PC-3 (cell line): Measurements from ENCODE around the gene SLC2A4RG. TPM values are rescaled to one million over a fixed set of nuclear protein-coding genes. Genes with fewer than 3 reads are reported as not detected.
A peak's percentile ranks its signal among the peaks of the same experiment; 100 is the strongest.

ENCODE experiments used
- ATAC-seq: fragments of 200-7000 bp; cut with Tn5 transposase; 2 replicates; pipeline ENCODE4 v1.9.1; 2020; ENCODE audit warnings: mild to moderate bottlenecking, moderate library complexity
- BruUV-seq: library from RNA; stranded (reverse); fragments of 400-500 nt; replicated peaks from 2 replicates; lab custom pipeline; 2021; lab: Mats Ljungman, UMichigan
- CTCF ChIA-PET: fragments of 300-600 bp; sonication (Branson Sonifier 250); formaldehyde crosslinking; loops from one replicate; lab custom pipeline; 2022; ENCODE audit warnings: antibody characterized with exemption; lab: Charles Lee
- POLR2A ChIA-PET: fragments of 300-600 bp; sonication (Branson Sonifier 250); formaldehyde crosslinking; loops from one replicate; lab custom pipeline; 2022; ENCODE audit warnings: antibody characterized with exemption; ENCODE audit not compliant: unreplicated experiment; lab: Charles Lee
- DNase-seq: peaks from one replicate; pipeline ENCODE4 v3.0.0-alpha.2; 2015
- H2AFZ ChIP-seq: fragments of 300-600 bp; sonication (generic); 2 replicates; pipeline ENCODE4 v1.6.0; 2016; ENCODE audit warnings: antibody characterized with exemption, low read length
- H3F3A ChIP-seq: fragments of 300-600 bp; sonication (generic); one replicate; pipeline ENCODE4 v1.6.0; 2017; ENCODE audit warnings: antibody characterized with exemption, low read length, control low read depth, mild to moderate bottlenecking; ENCODE audit not compliant: unreplicated experiment
- H3K27ac ChIP-seq: fragments of 300-600 bp; sonication (generic); 2 replicates; pipeline ENCODE4 v1.5.1; 2016; ENCODE audit warnings: mild to moderate bottlenecking, low read length
- H3K27me3 ChIP-seq: fragments of 300-600 bp; sonication (generic); 2 replicates; pipeline ENCODE4 v1.6.1; 2016; ENCODE audit warnings: low read length, mixed read lengths
- H3K36me3 ChIP-seq: fragments of 300-600 bp; sonication (generic); 2 replicates; pipeline ENCODE4 v1.6.1; 2016; ENCODE audit warnings: low read depth, mixed run types, low read length, mixed read lengths
- H3K4me1 ChIP-seq: fragments of 300-600 bp; sonication (generic); 2 replicates; pipeline ENCODE4 v1.5.1; 2016; ENCODE audit warnings: low read length; ENCODE audit not compliant: insufficient read depth
- H3K4me2 ChIP-seq: fragments of 300-600 bp; sonication (generic); 2 replicates; pipeline ENCODE4 v1.6.0; 2016; ENCODE audit warnings: low read length
- H3K4me3 ChIP-seq: fragments of 300-600 bp; sonication (generic); 2 replicates; pipeline ENCODE4 v1.5.1; 2016; ENCODE audit warnings: mild to moderate bottlenecking, low read length, mixed read lengths
- H3K79me2 ChIP-seq: fragments of 300-600 bp; sonication (generic); 2 replicates; pipeline ENCODE4 v1.6.1; 2017; ENCODE audit warnings: low read length, mixed read lengths
- H3K9ac ChIP-seq: fragments of 300-600 bp; sonication (generic); 2 replicates; pipeline ENCODE4 v1.6.0; 2016; ENCODE audit warnings: mild to moderate bottlenecking, low read length
- H3K9me2 ChIP-seq: fragments of 300-600 bp; sonication (generic); replicated peaks from 2 replicates; pipeline ENCODE4 v1.6.1; 2016; ENCODE audit warnings: mixed run types, low read length, mixed read lengths
- H3K9me3 ChIP-seq: fragments of 300-600 bp; sonication (generic); 2 replicates; pipeline ENCODE4 v1.6.1; 2016; ENCODE audit warnings: low read length, mixed read lengths
- H4K20me1 ChIP-seq: fragments of 300-600 bp; sonication (generic); 2 replicates; pipeline ENCODE4 v1.6.1; 2016; ENCODE audit warnings: low read length, mixed read lengths
- CTCF ChIP-seq: fragments of 300-600 bp; sonication (generic); conservative IDR thresholded peaks from 2 replicates; pipeline ENCODE4 v1.5.1; 2017; ENCODE audit warnings: antibody characterized with exemption, low read depth, mild to moderate bottlenecking, low read length
- EZH2 ChIP-seq: fragments of 300-600 bp; sonication (generic); IDR thresholded peaks from one replicate; pipeline ENCODE4 v1.6.1; 2017; ENCODE audit warnings: antibody characterized with exemption, mild to moderate bottlenecking, low read length; ENCODE audit not compliant: unreplicated experiment
- EZH2phosphoT487 ChIP-seq: fragments of 300-600 bp; sonication (generic); IDR thresholded peaks from 2 replicates; pipeline ENCODE4 v1.6.1; 2018; ENCODE audit warnings: mild to moderate bottlenecking, antibody characterized with exemption, low read length, borderline replicate concordance
- intact Hi-C: fragments of 100-400 bp; cut with micrococcal nuclease; formaldehyde crosslinking; loops from 2 replicates; pipeline ENCODE4 v1.9.0; 2023
- total RNA-seq: library from RNA; depleted of rRNA; stranded (reverse); fragments of >200 nt; gene quantifications from 2 replicates; pipeline ENCODE4 v1.2.3, GENCODE V29; 2014

The SLC2A4RG gene
- total RNA-seq, 1 experiment from 2014 or later, result 116 TPM

- peak overlapping the region; percentile 47 for H3K27ac ChIP-seq
- TSS peak; percentile 47 for BruUV-seq
- intact Hi-C loops, result loop anchor here (2.0 to 5.0 kb wide), 2 partner anchors 34 to 75 kb away; no protein-coding TSS in a partner anchor
- H3K4me2 ChIP-seq, result peak overlapping the region; percentile 89
- H3K9me2 ChIP-seq, result no peaks in the 10 kb centered on the region
- no peaks in the 10 kb centered on the region for H3F3A ChIP-seq
- DNase-seq (peak; percentile 59), ATAC-seq (peak; percentile 61)
- ChIA-PET CTCF (interaction anchor here (0.6 to 1.1 kb wide), 2 partner anchors 34 to 169 kb away, joined by 3 read pairs; no protein-coding TSS in a partner anchor), POLR2A (interaction anchor here (0.6 to 0.7 kb wide), 3 partner anchors 25 to 354 kb away, joined by 3 to 5 read pairs (median 4); no protein-coding TSS in a partner anchor)
- peaks cover 18% of the 10 kb centered on the region for H3K4me1 ChIP-seq
- peak overlapping the region; percentile 78 for H2AFZ ChIP-seq
- H4K20me1 ChIP-seq, result no peaks in the 10 kb centered on the region
- TF ChIP-seq EZH2 (no peak), EZH2phosphoT487 (no peak), CTCF (peak; percentile 75)
- peaks cover 47% of the 10 kb centered on the region for H3K36me3 ChIP-seq
- H3K9ac ChIP-seq, result peak overlapping the region; percentile 95
- no peaks in the 10 kb centered on the region for H3K27me3 ChIP-seq
- no peaks in the 10 kb centered on the region for H3K9me3 ChIP-seq
- H3K79me2 ChIP-seq, result peaks cover 74% of the 10 kb centered on the region
- H3K4me3 ChIP-seq, result peak overlapping the region; percentile 91
Measured at GRCh38 chr20:63706852-63707557, 32.6 kb upstream of the SLC2A4RG start.

- Histone ChIP-seq H3K9me3 (no peaks in the 10 kb centered on the region), H3K4me2 (peak within 1 kb of the TSS; percentile 89), H3K4me1 (peaks cover 18% of the 10 kb centered on the region), H3K9me2 (no peaks in the 10 kb centered on the region), H3K27ac (peak within 1 kb of the TSS; percentile 47), H2AFZ (peak within 1 kb of the TSS; percentile 78), H3F3A (no peaks in the 10 kb centered on the region), H3K36me3 (peaks cover 54% of the 10 kb centered on the region), H4K20me1 (no peaks in the 10 kb centered on the region), H3K27me3 (no peaks in the 10 kb centered on the region), H3K79me2 (peaks cover 81% of the 10 kb centered on the region), H3K4me3 (peak within 1 kb of the TSS; percentile 91), H3K9ac (peak within 1 kb of the TSS; percentile 95)
- POLR2A ChIA-PET, result interaction anchor here (0.6 to 0.7 kb wide), 5 partner anchors 26 to 353 kb away, joined by 3 to 9 read pairs (median 5); partner anchors contain the start of genes GMEB2 and LIME1
- TF ChIP-seq EZH2 (no peak), EZH2phosphoT487 (no peak), CTCF (no peak)
- no TSS peak for BruUV-seq
- ATAC-seq, result peak; percentile 83
- DNase-seq, result peak; percentile 78
- intact Hi-C loops, result loop anchor here (2.0 to 5.0 kb wide), 2 partner anchors 33 to 75 kb away; no protein-coding TSS in a partner anchor
- CTCF ChIA-PET, result interaction anchor here (0.6 to 1.1 kb wide), 4 partner anchors 33 to 376 kb away, joined by 3 read pairs; no protein-coding TSS in a partner anchor
Measured at GRCh38 chr20:63707558-63708300, 31.8 kb upstream of the SLC2A4RG start, which contains the start of the genes ARFRP1 and ZGPAT. Gene ARFRP1 (minus strand): TSS chr20:63707976. CDS start chr20:63707091, 885 bp downstream. Gene ZGPAT (plus strand): TSS chr20:63708039. CDS start chr20:63708581, 542 bp downstream.
